DMS53 (cell line): Measurements from ENCODE around the gene GPRC5D.

Source experiments
- DNase-seq: peaks from one replicate; lab custom pipeline; 2025; lab: John Stamatoyannopoulos, UW

The GPRC5D gene

DNA sequence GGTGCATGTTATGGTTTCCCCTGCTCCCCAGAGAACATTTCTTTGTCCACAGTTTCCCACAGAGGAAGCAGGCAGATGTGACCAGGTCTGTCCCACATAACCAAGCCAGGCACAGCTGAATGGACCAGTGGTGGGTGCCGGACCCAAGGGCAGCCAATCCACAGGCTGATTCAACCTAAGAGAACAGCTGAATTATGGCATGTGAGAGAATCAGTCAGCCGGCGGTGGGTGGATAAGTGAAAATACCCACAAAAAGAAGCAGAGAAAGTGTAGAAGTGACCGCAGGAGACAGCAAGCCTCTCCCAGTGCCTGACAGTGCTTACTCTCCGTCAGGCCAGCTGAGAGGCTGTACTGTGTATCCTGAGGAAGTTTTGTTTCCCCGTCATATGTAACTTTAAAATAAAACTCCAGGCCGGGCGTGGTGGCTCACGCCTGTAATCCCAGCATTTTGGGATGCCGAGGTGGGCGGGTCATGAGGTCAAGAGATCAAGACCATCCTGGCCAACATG, 14.9 kb downstream of the GPRC5D start:
- no peak for DNase-seq

DNA sequence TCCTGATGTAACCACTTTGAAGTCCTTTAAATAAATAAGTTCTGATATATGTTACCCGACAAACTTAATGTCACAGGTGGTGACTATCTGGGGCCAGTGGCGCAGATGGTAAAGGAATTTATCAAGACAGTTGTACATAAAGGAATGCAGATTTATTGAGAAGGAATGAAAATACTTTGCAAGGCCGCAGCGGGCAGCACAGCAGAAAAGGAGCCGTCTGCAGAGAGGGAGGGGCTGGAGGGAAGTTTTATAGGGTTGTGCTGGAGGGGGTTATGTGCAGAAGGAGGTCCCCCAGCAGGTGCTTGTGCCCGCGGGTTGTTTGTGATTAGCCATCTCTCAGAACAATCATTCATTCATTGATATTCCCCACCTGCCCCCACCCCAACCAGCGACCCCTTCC, 17.4 kb downstream of the GPRC5D start:
- DNase-seq: no peak

DNA sequence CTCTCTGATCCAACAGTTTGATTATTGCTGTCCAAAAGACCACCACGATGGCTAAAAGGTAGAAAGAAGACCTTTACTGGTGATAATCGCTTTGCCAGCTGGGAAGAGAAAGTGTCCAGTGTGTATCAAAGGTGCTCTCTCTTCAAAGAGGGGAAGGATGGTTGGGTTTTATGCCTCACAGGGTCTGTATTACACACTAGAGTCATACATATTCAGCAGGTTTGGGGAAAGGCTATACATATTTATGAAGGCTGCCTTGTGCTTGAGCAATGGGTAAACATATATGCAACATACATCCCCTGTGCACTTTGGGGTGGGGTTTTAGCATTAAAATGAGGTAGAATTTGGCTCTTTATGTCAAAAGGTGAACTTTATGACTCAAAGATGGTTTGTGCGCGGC, 18.2 kb downstream of the GPRC5D start:
- no peak for DNase-seq

DNA sequence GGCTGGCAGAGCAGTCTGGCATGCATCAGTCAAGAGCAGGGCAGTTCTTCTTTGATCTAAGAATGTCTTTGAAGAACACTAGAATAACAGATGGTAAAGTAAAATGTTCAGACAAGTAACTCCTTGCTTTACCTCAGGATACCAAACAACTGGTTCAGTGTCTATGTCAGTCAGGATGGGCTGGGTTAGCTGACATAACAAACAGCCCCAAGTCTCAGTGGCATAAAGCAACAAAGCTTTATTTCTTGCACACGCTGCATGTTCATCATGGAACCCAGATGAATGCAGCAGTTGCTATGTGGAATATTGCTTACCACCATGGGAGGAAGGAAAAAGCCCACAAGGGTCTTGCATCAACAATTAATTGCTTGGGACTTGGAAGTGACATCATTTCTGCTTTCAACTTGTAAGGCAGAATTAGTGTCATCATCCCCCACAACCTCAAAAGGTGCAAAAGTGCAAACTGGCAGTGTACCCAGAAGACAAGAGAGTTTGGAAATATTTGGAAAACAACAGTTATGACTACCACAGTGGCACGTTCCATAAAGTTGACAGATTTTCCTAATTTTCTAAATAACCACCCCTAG, 21.2 kb downstream of the GPRC5D start:
- no peak for DNase-seq

DNA sequence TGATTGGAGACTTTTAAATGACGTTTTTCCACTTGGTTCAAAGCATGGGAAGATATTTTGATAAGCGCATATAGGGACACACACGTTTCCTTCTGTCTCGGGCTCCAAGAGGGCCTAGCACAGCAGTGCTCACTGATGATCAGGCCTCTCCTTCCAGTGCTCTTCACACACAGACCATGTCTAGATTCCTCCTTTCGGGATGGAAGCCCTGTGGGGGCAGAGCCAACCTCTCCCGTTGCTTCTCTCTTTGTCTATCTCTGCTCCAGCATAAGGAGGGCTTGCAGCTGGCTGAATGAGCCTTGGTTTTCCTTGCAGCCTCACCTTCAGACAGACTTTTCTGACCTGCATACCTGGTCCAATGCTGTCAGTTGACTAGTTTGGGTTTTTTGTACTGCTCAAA, 22.3 kb downstream of the GPRC5D start:
- DNase-seq: no peak

DNA sequence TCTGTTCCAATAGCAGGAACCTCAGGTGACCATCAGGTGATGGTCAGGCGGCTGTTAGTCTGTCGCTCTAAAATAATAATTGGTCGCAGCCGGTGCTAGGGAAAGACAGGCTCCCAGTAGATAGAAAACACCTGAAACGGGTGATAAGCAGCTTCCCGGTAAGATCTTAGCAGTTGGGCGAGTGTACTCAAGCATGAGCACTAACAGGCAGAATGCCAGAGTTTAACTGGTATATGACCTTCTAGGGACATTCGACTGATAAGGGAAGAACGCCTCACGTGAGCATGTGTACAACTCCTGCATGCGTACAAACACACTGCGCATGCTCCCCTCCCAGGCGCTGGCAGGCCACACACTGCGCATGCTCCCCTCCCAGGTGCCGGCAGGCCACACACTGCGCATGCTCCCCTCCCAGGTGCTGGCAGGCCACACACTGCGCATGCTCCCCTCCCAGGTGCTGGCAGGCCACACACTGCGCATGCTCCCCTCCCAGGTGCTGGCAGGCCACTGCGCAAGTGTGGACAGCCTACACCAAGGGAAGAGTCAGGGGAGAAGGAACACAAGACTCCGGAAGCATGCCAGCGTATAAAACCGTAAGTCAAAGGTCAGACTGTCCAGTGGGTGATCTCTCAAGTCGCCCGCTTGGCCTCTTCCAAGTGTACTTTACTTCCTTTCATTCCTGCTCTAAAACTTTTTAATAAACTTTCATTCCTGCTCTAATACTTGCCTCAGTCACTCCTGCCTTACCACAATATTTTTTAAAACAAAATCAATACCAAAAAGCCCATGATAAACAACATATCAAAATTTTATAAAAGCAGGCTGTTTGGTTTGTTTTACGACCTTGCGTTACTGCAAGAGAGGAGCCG, 24.5 kb downstream of the GPRC5D start:
- DNase-seq: peak; percentile 99

DNA sequence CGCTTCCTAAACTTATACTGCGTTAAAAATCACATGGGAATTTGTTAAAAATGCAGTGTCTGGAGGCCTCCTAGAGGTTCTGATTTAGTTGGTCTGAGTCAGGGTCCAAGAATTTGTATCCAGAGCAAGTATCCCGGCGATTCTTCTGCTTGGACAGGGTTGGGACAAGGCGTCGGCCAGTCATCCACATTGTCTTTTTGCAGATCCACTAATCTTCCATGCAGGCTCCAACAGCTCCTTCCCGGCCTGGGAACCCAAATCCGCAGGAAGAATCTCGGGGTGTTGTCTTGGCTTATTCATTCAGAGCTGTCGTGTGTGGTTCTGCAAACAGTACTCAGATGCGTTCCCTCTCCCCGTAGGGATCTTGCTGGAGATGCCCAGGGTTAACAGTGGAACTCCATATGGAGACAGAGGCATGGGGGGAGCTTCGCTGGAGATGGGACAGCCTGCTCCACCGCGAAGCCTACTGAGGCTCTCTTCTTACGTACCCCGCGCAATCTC, 25.3 kb downstream of the GPRC5D start:
- DNase-seq: no peak

DNA sequence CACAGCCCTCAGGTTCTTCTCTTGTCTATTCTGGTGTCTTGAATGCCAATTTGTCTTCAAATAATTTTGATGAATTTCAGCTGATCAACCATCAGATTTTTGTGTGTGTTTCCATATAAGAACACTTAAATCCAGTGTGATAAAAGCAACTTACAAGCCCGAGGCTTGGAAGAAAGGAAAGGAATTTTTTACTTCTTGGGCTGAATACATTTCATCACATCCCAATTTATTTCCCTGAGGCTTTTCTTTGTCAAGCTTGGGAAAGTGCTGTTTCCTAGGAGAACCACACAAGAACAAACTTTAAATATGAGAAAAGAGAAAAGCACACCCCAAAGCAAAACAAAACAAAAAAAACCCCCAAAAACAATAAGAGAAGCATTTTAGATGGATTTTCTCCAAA, 26.6 kb downstream of the GPRC5D start:
- no peak for DNase-seq

DNA sequence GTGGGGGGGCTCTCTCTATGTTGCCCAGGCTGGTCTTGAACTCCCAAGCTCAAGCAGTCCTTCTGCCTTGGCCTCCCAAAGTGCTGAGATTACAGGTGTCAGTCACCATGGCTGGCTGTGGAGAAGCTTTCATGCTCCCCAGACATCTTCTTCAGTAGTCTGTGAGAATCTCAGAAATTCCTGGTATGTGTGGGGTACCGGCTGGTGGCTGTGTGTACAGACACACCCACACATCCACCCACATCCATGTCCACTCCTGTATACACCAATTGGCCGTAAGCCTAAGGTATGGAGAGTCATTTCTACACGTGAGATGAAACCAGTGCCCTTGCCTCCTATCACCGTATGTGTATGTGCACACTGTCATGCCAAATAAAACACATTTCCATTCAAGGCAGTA, 27.8 kb downstream of the GPRC5D start:
- no peak for DNase-seq

DNA sequence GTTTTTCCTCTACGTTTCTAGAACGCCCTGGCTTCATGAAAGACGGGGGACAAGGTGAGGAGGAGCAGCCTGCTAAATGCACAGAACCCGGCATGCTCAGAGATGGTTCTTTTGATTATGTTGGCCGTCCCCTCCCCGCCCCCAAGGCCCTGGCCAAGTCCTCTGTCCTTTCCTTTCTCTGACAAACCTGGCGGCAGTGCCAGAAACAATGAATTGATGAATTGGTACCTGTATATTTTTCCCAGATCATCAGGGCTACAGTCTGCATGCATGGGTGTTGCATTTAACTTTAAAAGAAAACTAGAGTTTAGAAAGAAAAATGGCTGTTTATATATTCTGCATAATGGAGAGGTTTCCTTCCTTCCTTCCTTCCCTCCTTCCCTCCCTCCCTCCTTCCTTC, 29.0 kb downstream of the GPRC5D start:
- DNase-seq: no peak

DNA sequence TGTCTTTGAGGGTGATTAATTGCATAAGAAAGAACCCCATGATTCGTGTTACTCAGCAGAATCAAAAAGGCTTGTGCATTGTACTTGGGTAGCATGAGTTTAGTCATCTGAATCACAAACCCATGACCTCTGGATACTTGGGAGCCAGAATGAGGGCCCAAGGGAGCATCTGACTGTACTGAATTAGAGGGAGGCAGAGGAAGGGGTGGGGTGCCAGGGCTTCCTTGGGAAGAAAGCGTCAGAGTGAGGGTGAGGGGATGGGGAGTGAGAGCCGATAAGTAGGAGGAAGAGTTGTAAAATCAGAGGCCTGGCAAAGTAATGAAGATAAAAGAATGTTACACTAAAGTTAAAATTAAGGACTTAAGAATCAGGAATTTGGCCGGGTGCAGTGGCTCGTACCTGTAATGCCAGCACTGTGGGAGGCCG, 29.8 kb downstream of the GPRC5D start:
- no peak for DNase-seq

DNA sequence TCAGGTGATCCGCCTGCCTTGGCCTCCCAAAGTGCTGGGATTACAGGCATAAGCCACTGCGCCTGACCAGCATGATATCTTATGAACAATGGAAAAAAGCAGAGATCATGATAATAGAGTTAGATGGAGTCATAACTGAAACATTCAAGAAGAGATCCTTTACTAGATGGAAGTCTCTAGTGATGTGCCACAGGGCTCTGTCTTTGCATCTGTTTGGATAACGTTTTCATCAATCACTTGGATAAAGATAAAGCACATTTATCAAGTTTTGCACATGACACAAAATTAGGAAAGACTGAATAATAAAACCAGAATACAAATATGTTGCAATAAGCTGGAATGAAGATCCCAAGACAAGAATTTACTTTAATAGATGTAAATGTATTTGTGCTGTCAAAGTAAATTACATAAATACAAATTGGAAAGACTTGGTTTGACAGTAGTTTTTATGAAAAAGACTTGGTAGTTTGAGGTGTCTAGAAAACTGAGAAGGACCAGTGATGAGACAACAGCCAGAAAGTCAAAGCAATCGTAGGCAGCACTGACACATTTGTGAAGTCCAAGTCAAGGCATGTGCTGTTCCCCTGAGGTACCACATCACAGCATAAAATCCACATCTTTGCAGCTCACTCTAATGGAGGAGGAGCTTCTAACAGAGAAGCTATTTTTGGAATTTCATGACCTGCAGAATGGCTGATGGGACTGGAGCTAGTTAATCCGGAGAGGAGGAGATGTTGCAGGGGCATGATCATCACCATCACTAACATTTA, 32.1 kb downstream of the GPRC5D start:
- DNase-seq: no peak

DNA sequence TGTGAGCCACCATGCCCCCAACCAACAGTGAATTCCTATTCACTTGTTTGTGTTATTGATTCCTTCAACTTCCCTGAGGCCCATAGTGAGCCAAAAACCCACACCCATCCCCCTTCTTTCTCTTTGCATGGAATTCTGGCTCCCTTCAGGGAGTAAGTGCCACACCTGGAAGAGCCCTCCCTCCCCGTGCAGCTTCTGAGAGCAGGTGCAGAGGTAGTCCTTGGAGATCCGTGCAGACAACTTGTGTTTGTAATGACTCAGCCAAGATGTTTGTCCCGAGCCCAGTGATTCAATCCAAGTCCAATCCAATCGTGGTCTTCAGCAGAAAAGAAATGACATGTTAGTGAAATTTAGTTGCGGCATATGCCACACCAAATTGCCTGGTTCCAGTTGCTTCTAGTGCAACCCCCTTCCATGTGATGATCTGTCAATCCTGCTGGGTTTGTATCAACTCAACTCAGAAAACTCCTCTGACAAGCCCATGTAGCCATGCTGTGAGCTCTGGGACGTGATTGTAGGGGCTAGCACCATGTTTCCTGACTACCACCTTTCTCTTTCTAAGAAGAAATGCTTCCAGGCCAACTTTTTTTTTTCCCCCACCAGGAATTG, 33.1 kb downstream of the GPRC5D start:
- no peak for DNase-seq

DNA sequence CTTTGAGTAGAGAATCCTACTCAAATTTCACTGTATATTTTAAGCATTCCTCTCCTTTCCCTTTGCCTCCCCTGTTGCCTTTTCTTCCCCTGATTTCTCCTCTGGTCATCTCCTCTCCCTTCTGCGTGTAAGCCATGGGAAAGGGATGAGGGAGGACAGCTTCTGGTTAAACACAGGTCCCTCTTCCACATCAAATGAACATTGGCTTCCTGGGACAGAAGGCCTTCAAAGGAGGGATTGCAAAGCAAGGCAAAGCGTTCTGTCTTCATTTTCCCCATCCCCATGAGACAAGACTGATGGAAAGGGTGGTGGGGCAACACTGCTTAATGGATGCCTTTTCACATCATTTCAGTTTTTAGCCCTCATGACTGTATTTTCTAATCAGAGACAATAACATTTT, 34.5 kb downstream of the GPRC5D start:
- no peak for DNase-seq

DNA sequence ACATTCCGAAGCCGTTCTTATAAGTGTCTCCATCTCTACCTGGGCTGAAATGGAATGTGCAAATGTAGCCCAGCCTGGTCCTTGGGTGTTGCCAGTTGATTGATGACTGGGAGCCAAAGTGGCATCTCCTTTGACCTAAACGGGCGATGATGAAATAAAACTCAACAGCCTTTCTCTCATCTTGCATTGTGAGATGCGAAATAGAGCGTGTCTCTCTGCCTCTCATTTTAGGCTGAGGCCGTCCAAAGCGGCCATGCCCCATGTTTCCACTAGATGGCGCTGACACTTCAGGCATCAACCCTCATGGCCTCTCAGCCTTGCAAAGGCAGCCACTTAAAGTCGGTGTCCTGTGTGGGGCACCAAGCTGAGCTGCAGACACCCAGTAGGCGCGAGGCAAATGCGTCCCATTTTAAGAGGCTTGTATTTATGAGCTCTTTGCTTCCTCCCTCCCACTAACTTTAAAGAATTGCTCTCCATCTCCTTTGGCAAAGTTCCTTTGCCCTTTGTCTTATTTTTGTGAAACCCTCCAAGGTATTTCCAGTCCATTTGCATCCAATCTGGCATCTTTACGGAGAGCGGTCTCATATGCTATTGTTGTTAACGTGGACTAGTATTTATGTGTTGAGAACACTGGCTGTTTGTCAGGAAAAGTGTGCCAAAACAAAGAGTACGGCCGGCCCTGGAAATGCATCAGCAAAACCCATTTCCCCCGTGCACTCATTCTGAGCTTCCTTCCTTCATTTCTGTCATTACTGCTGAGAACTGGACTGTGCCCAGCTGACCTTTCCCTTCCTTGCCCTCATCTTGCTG, 35.6 kb downstream of the GPRC5D start:
- DNase-seq: peak; percentile 95

DNA sequence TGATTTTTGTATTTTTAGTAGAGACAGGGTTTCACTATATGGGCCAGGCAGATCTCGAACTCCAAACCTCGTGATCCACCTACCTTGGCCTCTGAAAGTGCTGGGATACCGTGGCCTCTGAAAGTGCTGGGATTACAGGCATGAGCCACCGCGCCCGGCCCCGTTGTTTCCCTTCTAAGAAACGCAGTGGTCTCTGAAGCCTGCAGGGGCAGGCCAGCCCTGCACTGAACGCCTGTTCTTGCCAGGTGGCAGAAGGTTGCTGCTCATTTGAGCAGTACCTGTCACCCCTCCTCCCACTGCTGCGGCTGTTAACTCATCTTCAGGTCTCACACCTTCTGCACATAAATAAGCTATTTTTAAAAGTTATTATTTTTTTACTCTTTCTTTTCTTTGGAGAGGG, 36.3 kb downstream of the GPRC5D start:
- peak; percentile 45 for DNase-seq

DNA sequence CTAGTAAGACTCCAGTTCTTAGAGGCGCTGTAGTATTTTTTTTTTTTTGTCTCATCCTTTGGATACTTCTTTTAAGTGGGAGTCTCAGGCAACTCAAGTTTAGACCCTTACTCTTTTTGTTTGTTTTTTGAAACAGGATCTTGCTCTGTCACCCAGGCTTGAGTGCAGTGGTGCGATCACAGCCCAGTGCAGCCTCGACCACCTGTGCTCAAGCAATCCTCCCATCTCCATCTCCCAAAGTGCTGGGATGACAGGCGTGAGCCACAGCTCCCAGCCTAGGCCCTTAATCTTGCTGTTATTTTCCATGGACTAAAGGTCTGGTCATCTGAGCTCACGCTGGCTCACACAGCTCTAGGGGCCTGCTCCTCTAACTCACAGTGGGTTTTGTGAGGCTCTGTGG, 39.3 kb downstream of the GPRC5D start:
- no peak for DNase-seq

DNA sequence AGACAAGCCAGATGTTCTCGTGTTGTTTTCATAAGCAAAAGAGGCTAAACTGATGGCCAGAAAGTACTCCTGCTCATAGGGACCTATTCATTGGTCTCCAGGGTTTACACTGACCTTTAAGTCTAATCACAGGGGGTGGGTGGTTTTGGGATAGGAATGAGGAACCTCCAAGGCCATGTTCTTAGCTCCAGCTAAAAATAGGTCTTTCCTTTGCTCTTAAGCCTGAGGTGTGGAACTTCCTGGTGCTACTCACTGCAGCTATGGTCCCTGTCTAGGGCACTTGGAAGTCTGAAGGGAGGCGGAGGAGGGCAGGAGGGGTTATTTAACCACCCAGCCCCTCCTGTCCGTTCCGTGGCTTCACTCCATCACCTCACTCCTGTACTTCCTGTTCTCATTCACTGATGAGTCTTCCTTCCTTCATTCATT, 42.0 kb downstream of the GPRC5D start:
- peak; percentile 34 for DNase-seq

DNA sequence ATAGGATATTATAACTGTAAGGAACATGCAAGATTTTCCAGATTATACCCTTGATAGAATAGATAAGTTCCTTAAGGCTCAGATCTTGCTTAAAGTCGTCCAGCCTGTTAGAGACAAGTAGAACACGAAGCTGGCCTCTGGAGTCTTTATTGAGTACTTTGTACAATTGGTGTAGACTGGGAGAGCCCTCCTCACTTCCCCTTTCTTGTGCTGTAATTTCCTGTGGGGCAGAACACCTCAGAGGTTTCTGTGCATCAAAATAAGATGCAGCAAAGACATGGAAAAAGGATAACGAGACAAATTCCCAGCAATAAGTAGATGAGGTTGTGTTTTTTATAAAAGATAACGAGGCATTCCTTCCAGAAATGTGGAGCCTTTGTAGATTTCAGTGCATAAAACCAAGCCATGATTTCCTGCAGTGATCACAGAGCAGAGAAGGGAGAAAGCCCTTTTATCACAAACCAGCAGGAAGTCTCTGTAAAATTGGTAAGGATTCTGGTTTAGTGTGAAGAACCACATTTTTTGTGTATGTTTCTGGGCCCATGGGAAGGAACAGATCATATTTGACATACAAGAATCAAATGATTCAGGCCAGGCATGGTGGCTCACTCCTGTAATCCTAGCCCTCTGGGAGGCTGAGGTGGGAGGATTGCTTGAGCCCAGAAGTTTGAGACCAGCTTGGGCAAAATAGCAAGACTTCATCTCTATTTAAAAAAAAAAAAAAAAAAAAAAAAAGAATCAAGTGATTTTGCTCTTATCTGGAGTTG, 42.6 kb downstream of the GPRC5D start:
- DNase-seq: no peak

DNA sequence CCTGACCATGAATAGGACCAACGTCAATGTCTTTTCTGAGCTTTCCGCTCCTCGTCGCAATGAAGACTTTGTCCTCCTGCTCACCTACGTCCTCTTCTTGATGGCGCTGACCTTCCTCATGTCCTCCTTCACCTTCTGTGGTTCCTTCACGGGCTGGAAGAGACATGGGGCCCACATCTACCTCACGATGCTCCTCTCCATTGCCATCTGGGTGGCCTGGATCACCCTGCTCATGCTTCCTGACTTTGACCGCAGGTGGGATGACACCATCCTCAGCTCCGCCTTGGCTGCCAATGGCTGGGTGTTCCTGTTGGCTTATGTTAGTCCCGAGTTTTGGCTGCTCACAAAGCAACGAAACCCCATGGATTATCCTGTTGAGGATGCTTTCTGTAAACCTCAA, 43.3 kb downstream of the GPRC5D start:
- DNase-seq: no peak

DNA sequence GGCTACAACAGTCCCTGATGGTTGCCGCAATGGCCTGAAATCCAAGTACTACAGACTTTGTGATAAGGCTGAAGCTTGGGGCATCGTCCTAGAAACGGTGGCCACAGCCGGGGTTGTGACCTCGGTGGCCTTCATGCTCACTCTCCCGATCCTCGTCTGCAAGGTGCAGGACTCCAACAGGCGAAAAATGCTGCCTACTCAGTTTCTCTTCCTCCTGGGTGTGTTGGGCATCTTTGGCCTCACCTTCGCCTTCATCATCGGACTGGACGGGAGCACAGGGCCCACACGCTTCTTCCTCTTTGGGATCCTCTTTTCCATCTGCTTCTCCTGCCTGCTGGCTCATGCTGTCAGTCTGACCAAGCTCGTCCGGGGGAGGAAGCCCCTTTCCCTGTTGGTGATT, 43.7 kb downstream of the GPRC5D start:
- no peak for DNase-seq
